K562 (cell line): ENCODE measurements around the gene GDAP1L1. TPM values are rescaled to one million over a fixed set of nuclear protein-coding genes. Genes with fewer than 3 reads are reported as not detected.
A peak's percentile ranks its signal among the peaks of the same experiment; 100 is the strongest.

Experiments
- ATF7 ChIP-seq: fragments of 450-650 bp; IDR thresholded peaks from 2 replicates; pipeline ENCODE4 v1.7.1; 2014; ENCODE audit warnings: mild to moderate bottlenecking, moderate library complexity
- CBFA2T3 ChIP-seq: fragments of 450-650 bp; IDR thresholded peaks from 2 replicates; pipeline ENCODE4 v1.6.1; 2017
- ELF2 ChIP-seq: fragments of 250-450 bp; sonication (Bioruptor Pico); IDR thresholded peaks from 2 replicates; pipeline ENCODE4 v1.5.0; 2021; ENCODE audit warnings: mild to moderate bottlenecking
- EZH2 ChIP-seq: IDR thresholded peaks from 2 replicates; pipeline ENCODE4 v1.6.1; 2012; ENCODE audit warnings: low read depth, mild to moderate bottlenecking, inconsistent platforms, low read length, borderline replicate concordance
- GABPB1 ChIP-seq: sonication (generic); formaldehyde crosslinking; IDR thresholded peaks from 2 replicates; pipeline ENCODE4 v1.8.0; 2022; ENCODE audit warnings: mild to moderate bottlenecking, missing genetic modification reagents
- MECOM ChIP-seq: fragments of 250-450 bp; sonication (Bioruptor Pico); IDR thresholded peaks from 2 replicates; pipeline ENCODE4 v1.8.0; 2022; ENCODE audit warnings: inconsistent platforms
- MTA3 ChIP-seq: fragments of 450-650 bp; formaldehyde crosslinking; IDR thresholded peaks from 2 replicates; pipeline ENCODE4 v1.6.1; 2017; ENCODE audit warnings: mild to moderate bottlenecking, borderline replicate concordance
- NBN ChIP-seq: fragments of 450-650 bp; IDR thresholded peaks from 2 replicates; pipeline ENCODE4 v1.6.1; 2016; ENCODE audit warnings: low read depth, mild to moderate bottlenecking
- NEUROD1 ChIP-seq: fragments of 150-350 bp; IDR thresholded peaks from 2 replicates; pipeline ENCODE4 v1.6.1; 2014; ENCODE audit warnings: borderline replicate concordance, low read length, low read depth; ENCODE audit not compliant: partially characterized antibody
- NONO ChIP-seq, 2 experiments: fragments of 200-400 bp in 1 of 2; fragments of 450-650 bp in 1 of 2; formaldehyde crosslinking in 1 of 2; IDR thresholded peaks; 2 replicates each; pipeline ENCODE4 v1.6.1; 2017; ENCODE audit warnings: low read depth in 2 of 2, mild to moderate bottlenecking in 2 of 2, moderate library complexity in 2 of 2, low read length in 1 of 2
- PHF20 ChIP-seq: fragments of 450-650 bp; IDR thresholded peaks from 2 replicates; pipeline ENCODE4 v1.6.1; 2018; ENCODE audit not compliant: partially characterized antibody
- POLR2B ChIP-seq: fragments of 450-650 bp; IDR thresholded peaks from 2 replicates; pipeline ENCODE4 v1.6.1; 2018; ENCODE audit warnings: low read depth; ENCODE audit not compliant: partially characterized antibody
- RBM14 ChIP-seq: fragments of 200-400 bp; formaldehyde crosslinking; IDR thresholded peaks from 2 replicates; pipeline ENCODE4 v1.6.1; 2018; ENCODE audit warnings: low read depth, mild to moderate bottlenecking, low read length, moderate library complexity, borderline replicate concordance; ENCODE audit not compliant: insufficient read depth
- RBM39 ChIP-seq: fragments of 200-400 bp; formaldehyde crosslinking; optimal IDR thresholded peaks from 2 replicates; pipeline ENCODE3; 2018; ENCODE audit warnings: low read depth, low read length
- SETDB1 ChIP-seq: IDR thresholded peaks from one replicate; pipeline ENCODE4 v1.6.1; 2012; ENCODE audit warnings: low read length, control low read depth, inconsistent platforms
- SOX6 ChIP-seq: fragments of 450-650 bp; IDR thresholded peaks from 2 replicates; pipeline ENCODE4 v1.6.1; 2014; ENCODE audit warnings: mild to moderate bottlenecking
- TOE1 ChIP-seq, 2 experiments: fragments of 450-650 bp in 1 of 2; sonication (generic) in 1 of 2; formaldehyde crosslinking in 1 of 2; IDR thresholded peaks; 2 replicates each; pipeline versions ENCODE4 v1.7.1 to v1.8.0; 2016 to 2022; ENCODE audit warnings: borderline replicate concordance in 2 of 2, mild to moderate bottlenecking in 2 of 2, antibody characterized with exemption in 1 of 2, inconsistent platforms in 1 of 2, low read depth in 1 of 2, missing genetic modification reagents in 1 of 2, moderate library complexity in 1 of 2
- ZNF384 ChIP-seq: IDR thresholded peaks from 2 replicates; pipeline ENCODE4 v1.6.1; 2012; ENCODE audit warnings: low read depth, low read length, improper control_type of control experiment
- polyA plus RNA-seq, 8 experiments: library from polyadenylated mRNA; depleted of rRNA in 4 of 8; stranded (reverse) in 5 of 8; unstranded in 3 of 8; fragments of >200 nt; fragmentation: Nextera tagmentation in 2 of 8; fragmentation: Illumina TruSeq in 1 of 8; extraction: Ambion mirVana in 2 of 8; extraction: Trizol in 1 of 8; gene quantifications; 2 replicates each; pipeline versions ENCODE4 v1.2.1 to v1.2.3, GENCODE V29; 2011 to 2014; ENCODE audit warnings: inconsistent platforms in 1 of 8, missing spikeins in 1 of 8
- total RNA-seq, 7 experiments: library from RNA; depleted of rRNA in 6 of 7; stranded (reverse); fragments of >200 nt in 6 of 7; fragmentation: Illumina TruSeq in 2 of 7; extraction: Trizol in 2 of 7; gene quantifications; 2 replicates each; pipeline versions ENCODE4 v1.2.1 to v1.2.3, GENCODE V29; 2011 to 2021; ENCODE audit warnings: low replicate concordance in 1 of 7
- TF ChIP-seq, protein P1 (sequence below): sonication (generic); formaldehyde crosslinking; IDR thresholded peaks from 2 replicates; pipeline ENCODE4 v1.8.0; 2022; ENCODE audit warnings: missing genetic modification reagents, mild to moderate bottlenecking, moderate library complexity, borderline replicate concordance
- TF ChIP-seq, protein P2 (sequence below): fragments of 450-650 bp; IDR thresholded peaks from 2 replicates; pipeline ENCODE4 v1.6.1; 2018; ENCODE audit not compliant: partially characterized antibody
- TF ChIP-seq, protein P3 (sequence below), 2 experiments: IDR thresholded peaks; 2 replicates each; pipeline ENCODE4 v1.6.1; 2011; ENCODE audit warnings: borderline replicate concordance in 1 of 2, control low read depth in 1 of 2, low read depth in 1 of 2, low read length in 1 of 2, mild to moderate bottlenecking in 1 of 2, mixed read lengths in 1 of 2, moderate library complexity in 1 of 2; ENCODE audit not compliant: insufficient read depth in 1 of 2, insufficient read length in 1 of 2, poor library complexity in 1 of 2, severe bottlenecking in 1 of 2; ENCODE audit errors: extremely low read depth in 1 of 2

GDAP1L1 gene
- total and polyA plus RNA-seq, 9 of the 15 experiments (the other 6 are each of a cell fraction or from before 2014, with no cell fraction given), result 0.06 to 0.40 (median 0.19) TPM; not detected in 5

DNA sequence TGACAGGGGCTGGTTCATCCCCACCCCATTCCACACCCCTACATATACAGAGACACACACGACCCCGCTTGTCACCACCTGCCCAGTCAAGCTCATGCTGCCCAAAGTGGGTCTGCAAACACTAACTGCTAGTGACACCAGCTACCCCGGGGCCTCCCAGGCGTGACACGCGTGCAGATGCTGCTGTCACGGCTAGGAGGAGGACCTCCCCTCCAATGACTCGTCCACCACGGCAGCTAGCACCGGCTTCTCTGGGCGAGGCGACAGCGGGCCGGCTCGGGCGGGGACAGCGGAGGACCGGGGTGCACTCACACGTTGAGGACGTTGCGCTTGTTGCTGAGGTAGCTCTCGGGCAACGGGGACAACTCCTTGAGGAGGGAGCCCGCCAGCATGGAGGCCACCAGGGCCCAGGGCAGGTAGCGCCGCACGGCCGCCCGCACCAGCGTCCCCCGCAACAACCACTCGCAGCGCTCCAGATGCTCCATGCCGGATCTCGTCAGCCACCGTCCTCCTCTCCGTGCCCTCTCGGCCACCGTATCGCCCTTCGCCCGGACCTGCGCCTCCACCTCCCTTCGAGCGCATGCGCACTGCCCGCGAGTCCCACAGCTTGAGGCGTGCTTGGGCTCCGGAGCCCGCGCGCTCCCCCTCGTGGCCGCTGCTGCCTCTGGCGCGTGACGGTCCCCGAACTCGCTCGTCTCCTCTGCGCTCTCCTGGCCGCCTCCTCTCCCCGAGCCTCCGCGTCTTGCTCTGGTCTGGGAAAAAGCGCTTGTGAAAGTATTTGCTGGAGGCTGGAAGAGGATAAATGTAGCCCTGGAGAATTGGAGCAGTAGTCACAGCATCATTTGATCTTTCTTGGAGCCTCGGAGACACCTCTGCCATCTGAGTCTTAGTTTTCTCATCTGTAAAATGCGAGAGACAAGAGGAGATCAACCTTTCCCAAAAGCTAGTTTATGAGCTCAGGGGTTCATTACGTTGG is 63.8 kb downstream of the GDAP1L1 start, which contains the start of gene FITM2 (continued):
- TF ChIP-seq, protein P1, sequence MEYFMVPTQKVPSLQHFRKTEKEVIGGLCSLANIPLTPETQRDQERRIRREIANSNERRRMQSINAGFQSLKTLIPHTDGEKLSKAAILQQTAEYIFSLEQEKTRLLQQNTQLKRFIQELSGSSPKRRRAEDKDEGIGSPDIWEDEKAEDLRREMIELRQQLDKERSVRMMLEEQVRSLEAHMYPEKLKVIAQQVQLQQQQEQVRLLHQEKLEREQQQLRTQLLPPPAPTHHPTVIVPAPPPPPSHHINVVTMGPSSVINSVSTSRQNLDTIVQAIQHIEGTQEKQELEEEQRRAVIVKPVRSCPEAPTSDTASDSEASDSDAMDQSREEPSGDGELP (CRISPR knock-in tag), result peak; percentile 86
- TF ChIP-seq POLR2B (peak; percentile 59), MECOM (CRISPR knock-in tag) (no peak), EZH2 (no peak), PHF20 (peak; percentile 23), RBM14 (0 out of 2 replicates have a peak, but pooled peaks have one; percentile 69), ZNF384 (0 out of 2 replicates have a peak, but pooled peaks have one; percentile 6), SETDB1 (no peak), CBFA2T3 (0 out of 2 replicates have a peak, but pooled peaks have one; percentile 19), ELF2 (CRISPR knock-in tag) (no peak), TOE1 (IDR thresholded peaks at IDR 0.05; ENCODE audit: borderline replicate concordance) (peak; percentile 84; the same call in 1 of the 2 replicates), TOE1 (CRISPR knock-in tag; IDR thresholded peaks at IDR 0.05; ENCODE audit: borderline replicate concordance, low read depth) (peak; percentile 88; the same call in 1 of the 2 replicates), NBN (0 out of 2 replicates have a peak, but pooled peaks have one; percentile 49), ATF7 (peak; percentile 78), NONO (IDR thresholded peaks at IDR 0.05; ENCODE audit: low read depth in 2 of 2, low read length in 1 of 2) (no peak), SOX6 (no peak; the same call in 1 of the 2 replicates), GABPB1 (CRISPR knock-in tag) (peak; percentile 82), RBM39 (peak; percentile 43), NEUROD1 (peak; percentile 45), MTA3 (peak; percentile 99)
- TF ChIP-seq, protein P2, sequence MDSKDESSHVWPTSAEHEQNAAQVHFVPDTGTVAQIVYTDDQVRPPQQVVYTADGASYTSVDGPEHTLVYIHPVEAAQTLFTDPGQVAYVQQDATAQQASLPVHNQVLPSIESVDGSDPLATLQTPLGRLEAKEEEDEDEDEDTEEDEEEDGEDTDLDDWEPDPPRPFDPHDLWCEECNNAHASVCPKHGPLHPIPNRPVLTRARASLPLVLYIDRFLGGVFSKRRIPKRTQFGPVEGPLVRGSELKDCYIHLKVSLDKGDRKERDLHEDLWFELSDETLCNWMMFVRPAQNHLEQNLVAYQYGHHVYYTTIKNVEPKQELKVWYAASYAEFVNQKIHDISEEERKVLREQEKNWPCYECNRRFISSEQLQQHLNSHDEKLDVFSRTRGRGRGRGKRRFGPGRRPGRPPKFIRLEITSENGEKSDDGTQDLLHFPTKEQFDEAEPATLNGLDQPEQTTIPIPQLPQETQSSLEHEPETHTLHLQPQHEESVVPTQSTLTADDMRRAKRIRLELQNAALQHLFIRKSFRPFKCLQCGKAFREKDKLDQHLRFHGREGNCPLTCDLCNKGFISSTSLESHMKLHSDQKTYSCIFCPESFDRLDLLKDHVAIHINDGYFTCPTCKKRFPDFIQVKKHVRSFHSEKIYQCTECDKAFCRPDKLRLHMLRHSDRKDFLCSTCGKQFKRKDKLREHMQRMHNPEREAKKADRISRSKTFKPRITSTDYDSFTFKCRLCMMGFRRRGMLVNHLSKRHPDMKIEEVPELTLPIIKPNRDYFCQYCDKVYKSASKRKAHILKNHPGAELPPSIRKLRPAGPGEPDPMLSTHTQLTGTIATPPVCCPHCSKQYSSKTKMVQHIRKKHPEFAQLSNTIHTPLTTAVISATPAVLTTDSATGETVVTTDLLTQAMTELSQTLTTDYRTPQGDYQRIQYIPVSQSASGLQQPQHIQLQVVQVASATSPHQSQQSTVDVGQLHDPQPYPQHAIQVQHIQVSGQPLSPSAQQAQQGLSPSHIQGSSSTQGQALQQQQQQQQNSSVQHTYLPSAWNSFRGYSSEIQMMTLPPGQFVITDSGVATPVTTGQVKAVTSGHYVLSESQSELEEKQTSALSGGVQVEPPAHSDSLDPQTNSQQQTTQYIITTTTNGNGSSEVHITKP, result peak; percentile 94
- TF ChIP-seq, protein P3, sequence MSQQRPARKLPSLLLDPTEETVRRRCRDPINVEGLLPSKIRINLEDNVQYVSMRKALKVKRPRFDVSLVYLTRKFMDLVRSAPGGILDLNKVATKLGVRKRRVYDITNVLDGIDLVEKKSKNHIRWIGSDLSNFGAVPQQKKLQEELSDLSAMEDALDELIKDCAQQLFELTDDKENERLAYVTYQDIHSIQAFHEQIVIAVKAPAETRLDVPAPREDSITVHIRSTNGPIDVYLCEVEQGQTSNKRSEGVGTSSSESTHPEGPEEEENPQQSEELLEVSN (IDR thresholded peaks at IDR 0.05; ENCODE audit: borderline replicate concordance in 1 of 2, extremely low read depth in 1 of 2, insufficient read depth in 1 of 2, insufficient read length in 1 of 2, low read depth in 1 of 2, low read length in 1 of 2, poor library complexity in 1 of 2, severe bottlenecking in 1 of 2), result peak in 1 of 2 experiments; percentile 70
